HAP-1 (cell line): ENCODE results near the gene HSD11B2.

Experiments used
- DNase-seq, 2 experiments: peaks; one replicate each; pipeline ENCODE4 v3.0.0-alpha.2; 2016 to 2020; ENCODE audit warnings: low spot score in 2 of 2
- H3K27me3 ChIP-seq: fragments of 250-450 bp; sonication (Bioruptor Pico); 2 replicates; pipeline ENCODE4 v1.5.1; 2020; ENCODE audit warnings: low read depth, mild to moderate bottlenecking, moderate library complexity
- H3K36me3 ChIP-seq: fragments of 250-450 bp; sonication (Bioruptor Pico); replicated peaks from 2 replicates; pipeline ENCODE4 v1.5.1; 2020; ENCODE audit warnings: mild to moderate bottlenecking
- H3K4me1 ChIP-seq: fragments of 250-450 bp; sonication (Bioruptor Pico); 2 replicates; pipeline ENCODE4 v1.5.1; 2020; ENCODE audit warnings: mild to moderate bottlenecking
- H3K4me3 ChIP-seq: fragments of 250-450 bp; sonication (Bioruptor Pico); 2 replicates; pipeline ENCODE4 v1.5.1; 2020; ENCODE audit warnings: mild to moderate bottlenecking, moderate library complexity
- H3K9me3 ChIP-seq: fragments of 250-450 bp; sonication (Bioruptor Pico); 2 replicates; pipeline ENCODE4 v1.5.1; 2020; ENCODE audit warnings: mild to moderate bottlenecking, moderate library complexity
- in situ Hi-C: fragments of 300-500 bp; cut with MboI; formaldehyde crosslinking; loops from 3 replicates; pipeline ENCODE4 v1.14.3; 2020; ENCODE audit warnings: low sequenced_read_pairs, inconsistent platforms, mixed read lengths

The HSD11B2 gene

GRCh38 chr16:67393111-67393787 lies 37.7 kb upstream of the HSD11B2 start, which contains the start of gene TPPP3:
TSS of gene TPPP3 (minus strand) at chr16:67393498. CDS start at chr16:67391111, 2,387 bp downstream.
- in situ Hi-C loops = no loop called here
- no peaks in the 10 kb centered on the region for H3K36me3 ChIP-seq
- no peaks in the 10 kb centered on the region for H3K27me3 ChIP-seq

GRCh38 chr16:67393788-67394154 lies 37.1 kb upstream of the HSD11B2 start:
- Histone ChIP-seq H3K36me3 (no peaks in the 10 kb centered on the region), H3K9me3 (no peaks in the 10 kb centered on the region), H3K27me3 (no peaks in the 10 kb centered on the region), H3K4me3 (peak overlapping the region; percentile 38), H3K4me1 (peaks cover 25% of the 10 kb centered on the region)
- DNase-seq = no peak
- in situ Hi-C loops = no loop called here

More at GRCh38 chr16:67393111-67393787, 37.7 kb upstream of the HSD11B2 start, which contains the start of gene TPPP3:
- peak; percentile 91 to 98 for DNase-seq
- no peaks in the 10 kb centered on the region for H3K9me3 ChIP-seq
- peaks cover 25% of the 10 kb centered on the region for H3K4me1 ChIP-seq
- H3K4me3 ChIP-seq = peak within 1 kb of the TSS; percentile 38

- in situ Hi-C loops = no loop called here
- Histone ChIP-seq H3K36me3 (no peaks in the 10 kb centered on the region), H3K9me3 (no peaks in the 10 kb centered on the region), H3K27me3 (no peaks in the 10 kb centered on the region), H3K4me1 (peaks cover 25% of the 10 kb centered on the region), H3K4me3 (no peak overlapping the region; the same call in 1 of the 2 replicates)
- no peak for DNase-seq
These were observed 36.5 kb upstream of the HSD11B2 start for GRCh38 chr16:67394155-67395104.

GRCh38 chr16:67395105-67395457 lies 35.8 kb upstream of the HSD11B2 start:
- Histone ChIP-seq H3K4me3 (no peak overlapping the region), H3K27me3 (no peaks in the 10 kb centered on the region), H3K4me1 (peaks cover 25% of the 10 kb centered on the region), H3K36me3 (no peaks in the 10 kb centered on the region), H3K9me3 (no peaks in the 10 kb centered on the region)
- in situ Hi-C loops = no loop called here
- DNase-seq = no peak

GRCh38 chr16:67395458-67396158 lies 35.3 kb upstream of the HSD11B2 start:
- peak; percentile 23 to 74 for DNase-seq
- Histone ChIP-seq H3K9me3 (no peaks in the 10 kb centered on the region), H3K4me1 (peaks cover 25% of the 10 kb centered on the region), H3K27me3 (no peaks in the 10 kb centered on the region), H3K4me3 (no peak overlapping the region), H3K36me3 (no peaks in the 10 kb centered on the region)
- in situ Hi-C loops = no loop called here

GRCh38 chr16:67396159-67397035 lies 34.5 kb upstream of the HSD11B2 start:
- DNase-seq = peak; percentile 86 to 96
- H3K36me3 ChIP-seq = no peaks in the 10 kb centered on the region
- H3K9me3 ChIP-seq = no peaks in the 10 kb centered on the region
- in situ Hi-C loops = no loop called here
- no peak overlapping the region for H3K4me3 ChIP-seq
- H3K27me3 ChIP-seq = no peaks in the 10 kb centered on the region
- H3K4me1 ChIP-seq = peaks cover 25% of the 10 kb centered on the region

GRCh38 chr16:67397036-67397801 lies 33.7 kb upstream of the HSD11B2 start:
- peaks cover 25% of the 10 kb centered on the region for H3K4me1 ChIP-seq
- H3K36me3 ChIP-seq = no peaks in the 10 kb centered on the region
- no peak overlapping the region for H3K4me3 ChIP-seq
- no peak for DNase-seq
- no peaks in the 10 kb centered on the region for H3K9me3 ChIP-seq
- H3K27me3 ChIP-seq = no peaks in the 10 kb centered on the region
- in situ Hi-C loops = no loop called here

GRCh38 chr16:67397812-67398545 lies 32.9 kb upstream of the HSD11B2 start:
- Histone ChIP-seq H3K36me3 (no peaks in the 10 kb centered on the region), H3K4me1 (peaks cover 22% of the 10 kb centered on the region), H3K9me3 (no peaks in the 10 kb centered on the region), H3K4me3 (no peak overlapping the region), H3K27me3 (no peaks in the 10 kb centered on the region)
- in situ Hi-C loops = no loop called here
- DNase-seq = no peak

GRCh38 chr16:67398546-67399217 lies 32.2 kb upstream of the HSD11B2 start:
- H3K4me1 ChIP-seq = peaks cover 18% of the 10 kb centered on the region
- no peaks in the 10 kb centered on the region for H3K36me3 ChIP-seq
- in situ Hi-C loops = no loop called here
- H3K27me3 ChIP-seq = no peaks in the 10 kb centered on the region
- no peak overlapping the region for H3K4me3 ChIP-seq
- DNase-seq = no peak
- no peaks in the 10 kb centered on the region for H3K9me3 ChIP-seq

- H3K9me3 ChIP-seq = no peaks in the 10 kb centered on the region
- no peaks in the 10 kb centered on the region for H3K27me3 ChIP-seq
- H3K36me3 ChIP-seq = no peaks in the 10 kb centered on the region
- H3K4me1 ChIP-seq = peaks cover 15% of the 10 kb centered on the region
- in situ Hi-C loops = no loop called here
- DNase-seq = peak in 1 of 2 experiments; percentile 69
- H3K4me3 ChIP-seq = no peak overlapping the region
These were observed 31.6 kb upstream of the HSD11B2 start for GRCh38 chr16:67399218-67399733.
